ENCODE results near the gene TRIM34. TPM values are rescaled to one million over a fixed set of nuclear protein-coding genes. Genes with fewer than 3 reads are reported as not detected.
"Not testable (repeated sequence)": the region's sequence is repeated elsewhere in the genome, so short reads cannot be mapped to it uniquely, and the experiment has no call there.

Gene TRIM34
- total and polyA plus RNA-seq, 2 experiments from 2014 or later = 2.4 TPM

DNA sequence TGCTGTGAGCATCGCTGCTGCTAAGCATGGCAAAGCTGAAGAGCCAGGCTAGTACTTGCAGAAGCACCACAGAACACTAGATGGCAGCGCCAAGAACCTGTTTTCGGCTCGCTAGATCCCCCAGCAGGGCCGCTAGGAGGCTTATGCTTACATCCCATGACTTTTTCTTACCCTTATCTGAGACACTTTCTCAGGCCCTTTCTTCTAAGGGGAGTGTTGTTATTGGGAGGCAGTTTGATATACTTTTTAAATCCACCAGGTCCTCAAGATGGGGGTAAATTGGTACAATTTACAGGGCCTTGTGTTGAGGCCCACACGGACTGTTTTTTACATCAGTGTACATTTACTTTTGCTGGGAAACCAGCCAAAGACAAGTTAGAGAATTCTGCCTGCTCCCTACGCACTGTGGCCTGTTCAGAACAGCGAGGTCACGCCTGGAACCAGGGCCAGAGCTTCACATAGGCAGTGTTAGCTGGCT lies 24.4 kb upstream of the TRIM34 start:
- H3K27ac ChIP-seq = peak overlapping the region; percentile 16
- peaks cover 8% of the 10 kb centered on the region for H3K4me1 ChIP-seq (ENCODE audit: low read depth)
- DNase-seq (ENCODE audit: low read depth in 1 of 2, low spot score in 1 of 2) = peak; percentile 85 to 93
- H3K4me3 ChIP-seq = no peak overlapping the region
- H3K36me3 ChIP-seq = no peaks in the 10 kb centered on the region
- H3K27me3 ChIP-seq = no peaks in the 10 kb centered on the region
- TF ChIP-seq, protein P1, sequence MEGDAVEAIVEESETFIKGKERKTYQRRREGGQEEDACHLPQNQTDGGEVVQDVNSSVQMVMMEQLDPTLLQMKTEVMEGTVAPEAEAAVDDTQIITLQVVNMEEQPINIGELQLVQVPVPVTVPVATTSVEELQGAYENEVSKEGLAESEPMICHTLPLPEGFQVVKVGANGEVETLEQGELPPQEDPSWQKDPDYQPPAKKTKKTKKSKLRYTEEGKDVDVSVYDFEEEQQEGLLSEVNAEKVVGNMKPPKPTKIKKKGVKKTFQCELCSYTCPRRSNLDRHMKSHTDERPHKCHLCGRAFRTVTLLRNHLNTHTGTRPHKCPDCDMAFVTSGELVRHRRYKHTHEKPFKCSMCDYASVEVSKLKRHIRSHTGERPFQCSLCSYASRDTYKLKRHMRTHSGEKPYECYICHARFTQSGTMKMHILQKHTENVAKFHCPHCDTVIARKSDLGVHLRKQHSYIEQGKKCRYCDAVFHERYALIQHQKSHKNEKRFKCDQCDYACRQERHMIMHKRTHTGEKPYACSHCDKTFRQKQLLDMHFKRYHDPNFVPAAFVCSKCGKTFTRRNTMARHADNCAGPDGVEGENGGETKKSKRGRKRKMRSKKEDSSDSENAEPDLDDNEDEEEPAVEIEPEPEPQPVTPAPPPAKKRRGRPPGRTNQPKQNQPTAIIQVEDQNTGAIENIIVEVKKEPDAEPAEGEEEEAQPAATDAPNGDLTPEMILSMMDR (IDR thresholded peaks at IDR 0.05; ENCODE audit: low read depth, low read length) = peak; percentile 98
- no peaks in the 10 kb centered on the region for H3K9me3 ChIP-seq (ENCODE audit: low read depth)

DNA sequence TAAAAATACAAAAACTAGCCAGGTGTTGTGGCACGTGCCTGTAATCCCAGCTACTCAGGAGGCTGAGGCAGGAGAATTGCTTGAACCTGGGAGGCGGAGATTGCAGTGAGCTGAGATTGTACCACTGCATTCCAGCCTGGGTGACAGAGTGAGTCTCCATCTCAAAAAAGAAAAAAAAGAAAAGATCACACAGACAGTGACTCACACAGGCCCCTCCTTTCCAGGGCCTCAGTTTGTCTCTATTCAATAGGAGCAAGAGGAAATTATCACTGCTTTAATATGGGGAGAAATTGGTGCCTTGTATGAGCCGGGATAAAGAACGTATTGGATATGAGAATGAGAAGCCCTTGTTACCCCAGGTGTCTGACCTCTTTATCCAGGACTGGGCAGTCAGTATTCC lies 22.0 kb upstream of the TRIM34 start:
- H3K36me3 ChIP-seq; H3K4me1 ChIP-seq (ENCODE audit: low read depth); H3K9me3 ChIP-seq (ENCODE audit: low read depth); DNase-seq (ENCODE audit: low read depth in 1 of 2, low spot score in 1 of 2); H3K4me3 ChIP-seq; H3K27me3 ChIP-seq; H3K27ac ChIP-seq: not testable (repeated sequence)

DNA sequence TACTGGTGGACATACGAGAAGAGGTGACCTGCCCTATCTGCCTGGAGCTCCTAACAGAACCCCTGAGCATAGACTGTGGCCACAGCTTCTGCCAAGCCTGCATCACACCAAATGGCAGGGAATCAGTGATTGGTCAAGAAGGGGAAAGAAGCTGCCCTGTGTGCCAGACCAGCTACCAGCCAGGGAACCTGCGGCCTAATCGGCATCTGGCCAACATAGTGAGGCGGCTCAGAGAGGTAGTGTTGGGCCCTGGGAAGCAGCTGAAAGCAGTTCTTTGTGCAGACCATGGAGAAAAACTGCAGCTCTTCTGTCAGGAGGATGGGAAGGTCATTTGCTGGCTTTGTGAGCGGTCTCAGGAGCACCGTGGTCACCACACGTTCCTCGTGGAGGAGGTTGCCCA lies 21.5 kb upstream of the TRIM34 start:
- no peak overlapping the region for H3K27ac ChIP-seq
- TF ChIP-seq, protein P1 (IDR thresholded peaks at IDR 0.05; ENCODE audit: low read depth, low read length) = no peak
- H3K36me3 ChIP-seq = no peaks in the 10 kb centered on the region
- H3K9me3 ChIP-seq (ENCODE audit: low read depth) = no peaks in the 10 kb centered on the region
- no peaks in the 10 kb centered on the region for H3K4me1 ChIP-seq (ENCODE audit: low read depth)
- H3K27me3 ChIP-seq = no peaks in the 10 kb centered on the region
- DNase-seq (ENCODE audit: low read depth in 1 of 2, low spot score in 1 of 2) = no peak
- H3K4me3 ChIP-seq = no peak overlapping the region

DNA sequence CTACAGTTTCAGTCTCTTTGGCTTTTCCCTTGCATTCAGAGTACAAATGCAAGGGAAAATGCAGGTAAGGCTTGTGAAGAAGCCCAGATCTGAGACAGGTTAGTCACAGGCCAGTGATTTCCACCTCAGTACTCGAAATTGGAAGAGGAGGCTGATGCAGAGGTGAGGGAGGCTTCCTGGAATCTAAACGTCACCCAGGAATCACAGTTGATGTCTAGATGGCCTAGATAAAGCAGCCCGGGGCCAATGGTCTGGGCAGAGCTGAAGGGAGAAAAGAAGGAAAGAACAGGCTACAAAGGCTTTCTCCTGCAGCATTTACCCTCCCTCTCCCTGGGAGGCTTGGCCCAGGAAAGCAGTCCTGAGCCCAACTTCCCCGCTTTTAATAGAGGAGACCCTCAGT lies 19.9 kb upstream of the TRIM34 start:
- H3K27ac ChIP-seq = no peak overlapping the region

DNA sequence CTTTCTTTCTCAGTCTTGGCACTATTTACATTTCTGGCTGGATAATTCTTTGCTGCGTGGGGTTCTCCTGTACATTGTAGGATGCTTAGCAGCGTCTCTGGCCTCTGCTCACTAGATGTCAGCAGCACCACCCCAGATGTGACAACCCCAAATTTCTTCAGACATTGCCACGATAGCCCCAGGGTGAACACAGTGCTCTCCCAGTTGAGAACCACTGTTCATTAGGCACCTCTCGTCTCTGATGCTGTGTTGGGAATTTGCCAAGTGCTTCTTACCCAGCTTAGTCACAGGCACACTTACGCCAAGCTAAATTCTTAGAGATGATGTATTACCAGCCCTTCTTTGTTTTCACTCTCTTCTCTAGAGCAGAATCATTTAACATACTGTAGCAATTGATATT lies 19.0 kb upstream of the TRIM34 start:
- Histone ChIP-seq H3K4me3 (no peak overlapping the region), H3K9me3 (ENCODE audit: low read depth) (no peaks in the 10 kb centered on the region), H3K4me1 (ENCODE audit: low read depth) (no peaks in the 10 kb centered on the region), H3K36me3 (no peaks in the 10 kb centered on the region), H3K27me3 (no peaks in the 10 kb centered on the region), H3K27ac (no peak overlapping the region)
- peak in 1 of 2 donors; percentile 84 for DNase-seq (ENCODE audit: low read depth in 1 of 2, low spot score in 1 of 2)
- TF ChIP-seq, protein P1 (IDR thresholded peaks at IDR 0.05; ENCODE audit: low read depth, low read length) = no peak

More for the DNA sequence above, 19.9 kb upstream of the TRIM34 start:
- H3K4me3 ChIP-seq = no peak overlapping the region
- no peaks in the 10 kb centered on the region for H3K36me3 ChIP-seq
- H3K4me1 ChIP-seq (ENCODE audit: low read depth) = no peaks in the 10 kb centered on the region
- no peaks in the 10 kb centered on the region for H3K27me3 ChIP-seq
- TF ChIP-seq, protein P1 (IDR thresholded peaks at IDR 0.05; ENCODE audit: low read depth, low read length) = no peak
- H3K9me3 ChIP-seq (ENCODE audit: low read depth) = no peaks in the 10 kb centered on the region
- DNase-seq (ENCODE audit: low read depth in 1 of 2, low spot score in 1 of 2) = no peak

DNA sequence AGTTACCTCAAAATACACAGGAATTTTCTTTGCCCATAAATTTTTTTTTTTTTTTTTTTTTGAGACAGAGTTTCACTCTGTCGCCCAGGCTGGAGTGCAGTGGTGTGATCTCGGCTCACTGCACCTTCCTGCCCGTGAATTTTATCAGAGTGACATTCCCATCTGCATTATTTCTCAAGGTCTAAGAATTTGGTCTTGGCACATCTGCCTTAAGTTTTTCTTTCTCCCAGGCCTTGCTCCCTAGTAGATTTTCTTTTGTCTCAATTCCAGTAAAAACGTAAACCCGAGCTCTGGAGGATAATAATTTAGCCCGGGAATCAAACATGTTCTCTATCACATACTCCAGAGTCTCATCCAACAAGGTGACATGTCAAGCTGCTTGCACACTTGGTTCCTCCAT lies 16.0 kb upstream of the TRIM34 start:
- no peaks in the 10 kb centered on the region for H3K36me3 ChIP-seq
- no peaks in the 10 kb centered on the region for H3K9me3 ChIP-seq (ENCODE audit: low read depth)
- H3K27me3 ChIP-seq = no peaks in the 10 kb centered on the region
- no peak overlapping the region for H3K27ac ChIP-seq
- no peak overlapping the region for H3K4me3 ChIP-seq
- H3K4me1 ChIP-seq (ENCODE audit: low read depth) = no peaks in the 10 kb centered on the region
- peak in 1 of 2 donors; percentile 57 for DNase-seq (ENCODE audit: low read depth in 1 of 2, low spot score in 1 of 2)
- TF ChIP-seq, protein P1 (IDR thresholded peaks at IDR 0.05; ENCODE audit: low read depth, low read length) = no peak
